Measurements from ENCODE around the gene CLIC5.

- TF ChIP-seq, protein P1, sequence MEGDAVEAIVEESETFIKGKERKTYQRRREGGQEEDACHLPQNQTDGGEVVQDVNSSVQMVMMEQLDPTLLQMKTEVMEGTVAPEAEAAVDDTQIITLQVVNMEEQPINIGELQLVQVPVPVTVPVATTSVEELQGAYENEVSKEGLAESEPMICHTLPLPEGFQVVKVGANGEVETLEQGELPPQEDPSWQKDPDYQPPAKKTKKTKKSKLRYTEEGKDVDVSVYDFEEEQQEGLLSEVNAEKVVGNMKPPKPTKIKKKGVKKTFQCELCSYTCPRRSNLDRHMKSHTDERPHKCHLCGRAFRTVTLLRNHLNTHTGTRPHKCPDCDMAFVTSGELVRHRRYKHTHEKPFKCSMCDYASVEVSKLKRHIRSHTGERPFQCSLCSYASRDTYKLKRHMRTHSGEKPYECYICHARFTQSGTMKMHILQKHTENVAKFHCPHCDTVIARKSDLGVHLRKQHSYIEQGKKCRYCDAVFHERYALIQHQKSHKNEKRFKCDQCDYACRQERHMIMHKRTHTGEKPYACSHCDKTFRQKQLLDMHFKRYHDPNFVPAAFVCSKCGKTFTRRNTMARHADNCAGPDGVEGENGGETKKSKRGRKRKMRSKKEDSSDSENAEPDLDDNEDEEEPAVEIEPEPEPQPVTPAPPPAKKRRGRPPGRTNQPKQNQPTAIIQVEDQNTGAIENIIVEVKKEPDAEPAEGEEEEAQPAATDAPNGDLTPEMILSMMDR (IDR thresholded peaks at IDR 0.05) = no peak
- TF ChIP-seq POLR2A (IDR thresholded peaks at IDR 0.05) = no peak
Observed at GRCh38 chr6:45931232-45931631, 84.4 kb downstream of the CLIC5 start.
